ENCODE results near the gene FOSL2. TPM values are rescaled to one million over a fixed set of nuclear protein-coding genes. Genes with fewer than 3 reads are reported as not detected.

FOSL2 gene
- total and polyA plus RNA-seq, 2 experiments from 2014 or later, result 0.60 to 4.3 TPM

DNA sequence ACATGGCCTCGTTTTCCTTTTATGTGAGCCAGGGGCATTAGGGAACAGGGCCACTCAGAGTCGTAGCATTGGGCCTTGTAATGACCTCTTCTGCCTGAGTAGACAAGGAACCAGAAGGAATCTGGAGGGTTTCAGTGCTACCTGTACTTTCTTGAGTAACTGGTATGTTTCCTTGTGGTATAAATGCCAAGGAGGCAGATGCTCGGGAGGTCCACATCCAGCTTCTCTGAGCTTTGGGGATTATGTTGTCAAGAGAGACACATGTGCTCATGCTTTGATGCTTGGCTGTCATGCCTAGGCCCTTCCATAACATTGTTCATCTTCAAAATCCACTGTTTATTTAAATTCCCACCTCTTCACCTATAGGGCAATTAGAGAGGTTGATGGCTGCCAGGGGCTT, 26.3 kb downstream of the FOSL2 start:
- DNase-seq (ENCODE audit: low spot score) (no peak), ATAC-seq (no peak)
- no peaks in the 10 kb centered on the region for H3K9me3 Mint-ChIP-seq
- no peak overlapping the region for H3K27ac Mint-ChIP-seq
- no peaks in the 10 kb centered on the region for H3K36me3 ChIP-seq (ENCODE audit: insufficient read depth)
- H2AFZ ChIP-seq, result no peak overlapping the region
- no peaks in the 10 kb centered on the region for H3K79me2 ChIP-seq (replicated peaks; ENCODE audit: insufficient read depth)
- H3F3A ChIP-seq (replicated peaks; ENCODE audit: low read depth), result no peaks in the 10 kb centered on the region
- H4K20me1 ChIP-seq (replicated peaks; ENCODE audit: insufficient read depth), result no peaks in the 10 kb centered on the region
- TF ChIP-seq CREB1 (CRISPR knock-in tag; IDR thresholded peaks at IDR 0.05; ENCODE audit: low read depth), result no peak
- TF ChIP-seq EZH2phosphoT487 (IDR thresholded peaks at IDR 0.05; ENCODE audit: unreplicated experiment), result no peak
- TF ChIP-seq, protein P1, sequence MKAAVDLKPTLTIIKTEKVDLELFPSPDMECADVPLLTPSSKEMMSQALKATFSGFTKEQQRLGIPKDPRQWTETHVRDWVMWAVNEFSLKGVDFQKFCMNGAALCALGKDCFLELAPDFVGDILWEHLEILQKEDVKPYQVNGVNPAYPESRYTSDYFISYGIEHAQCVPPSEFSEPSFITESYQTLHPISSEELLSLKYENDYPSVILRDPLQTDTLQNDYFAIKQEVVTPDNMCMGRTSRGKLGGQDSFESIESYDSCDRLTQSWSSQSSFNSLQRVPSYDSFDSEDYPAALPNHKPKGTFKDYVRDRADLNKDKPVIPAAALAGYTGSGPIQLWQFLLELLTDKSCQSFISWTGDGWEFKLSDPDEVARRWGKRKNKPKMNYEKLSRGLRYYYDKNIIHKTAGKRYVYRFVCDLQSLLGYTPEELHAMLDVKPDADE (IDR thresholded peaks at IDR 0.05), result no peak
- no peak for TF ChIP-seq POLR2AphosphoS5 (IDR thresholded peaks at IDR 0.05; ENCODE audit: low read depth)
- H3K9me2 ChIP-seq (ENCODE audit: insufficient read depth), result no peaks in the 10 kb centered on the region
- 0 out of 2 replicates have a peak, but pooled peaks cover 2% of the 10 kb centered on the region for H3K4me1 ChIP-seq (ENCODE audit: insufficient read depth)
- no peak overlapping the region for H3K4me3 Mint-ChIP-seq
- H3K27me3 Mint-ChIP-seq (ENCODE audit: insufficient read depth, low read depth, poor library complexity), result peaks cover 2% of the 10 kb centered on the region
- H3K4me3 ChIP-seq, result no peak overlapping the region
- no peaks in the 10 kb centered on the region for H3K27me3 ChIP-seq (ENCODE audit: insufficient read depth)
- no peaks in the 10 kb centered on the region for H3K36me3 Mint-ChIP-seq (ENCODE audit: low read depth)
- H3K4me2 ChIP-seq, result no peak overlapping the region
- H3K27ac ChIP-seq (ENCODE audit: low read depth), result no peak overlapping the region
- peaks cover 14% of the 10 kb centered on the region for H3K4me1 Mint-ChIP-seq

DNA sequence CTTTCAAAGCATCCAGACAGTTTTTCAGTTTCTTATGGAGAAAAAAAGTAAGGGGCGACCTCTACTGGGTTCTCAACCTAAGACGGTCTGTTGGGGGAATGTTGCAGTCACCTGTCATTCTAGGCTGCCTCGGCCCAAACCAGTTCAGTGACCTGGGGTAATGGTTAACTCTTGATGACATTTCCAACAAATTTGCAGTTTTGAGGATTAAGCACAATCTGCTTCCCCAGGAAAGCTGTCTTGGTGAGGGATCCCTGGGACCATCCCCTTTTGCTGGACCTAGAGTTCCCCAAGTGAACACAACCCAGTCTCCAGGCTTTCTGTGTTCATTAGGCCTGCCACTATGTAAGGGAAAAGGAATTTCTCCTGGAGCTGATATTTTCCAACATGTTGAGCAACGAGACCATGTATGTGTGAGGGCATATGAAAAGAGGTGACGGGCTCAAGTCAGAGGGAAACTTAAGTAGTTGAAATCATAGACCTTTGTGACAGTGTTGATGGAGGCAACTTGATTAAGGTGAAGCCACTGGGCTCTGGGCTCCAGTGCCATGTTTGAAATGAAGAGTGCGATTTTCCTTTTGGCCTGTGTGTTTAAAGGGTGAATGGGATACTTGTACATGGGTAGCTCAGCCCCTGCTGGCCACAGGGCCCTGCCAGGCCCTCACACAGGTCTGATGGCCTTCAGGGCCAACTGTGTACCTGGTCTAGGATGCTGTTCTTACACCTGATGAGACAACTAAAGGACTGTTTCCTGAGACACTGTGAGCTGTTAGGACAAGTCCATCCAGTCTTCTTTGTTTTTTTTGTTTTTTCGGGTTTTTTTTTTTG, 27.0 kb downstream of the FOSL2 start:
- H3K4me3 ChIP-seq, result no peak overlapping the region
- no peaks in the 10 kb centered on the region for H3F3A ChIP-seq (replicated peaks; ENCODE audit: low read depth)
- no peaks in the 10 kb centered on the region for H3K9me3 Mint-ChIP-seq
- H3K79me2 ChIP-seq (replicated peaks; ENCODE audit: insufficient read depth), result no peaks in the 10 kb centered on the region
- no peaks in the 10 kb centered on the region for H4K20me1 ChIP-seq (replicated peaks; ENCODE audit: insufficient read depth)
- no peak overlapping the region for H3K4me3 Mint-ChIP-seq
- DNase-seq (ENCODE audit: low spot score), result peak; percentile 43
- no peak overlapping the region for H2AFZ ChIP-seq
- H3K4me2 ChIP-seq, result no peak overlapping the region
- no peak for TF ChIP-seq EZH2phosphoT487 (IDR thresholded peaks at IDR 0.05; ENCODE audit: unreplicated experiment)
- TF ChIP-seq, protein P2, sequence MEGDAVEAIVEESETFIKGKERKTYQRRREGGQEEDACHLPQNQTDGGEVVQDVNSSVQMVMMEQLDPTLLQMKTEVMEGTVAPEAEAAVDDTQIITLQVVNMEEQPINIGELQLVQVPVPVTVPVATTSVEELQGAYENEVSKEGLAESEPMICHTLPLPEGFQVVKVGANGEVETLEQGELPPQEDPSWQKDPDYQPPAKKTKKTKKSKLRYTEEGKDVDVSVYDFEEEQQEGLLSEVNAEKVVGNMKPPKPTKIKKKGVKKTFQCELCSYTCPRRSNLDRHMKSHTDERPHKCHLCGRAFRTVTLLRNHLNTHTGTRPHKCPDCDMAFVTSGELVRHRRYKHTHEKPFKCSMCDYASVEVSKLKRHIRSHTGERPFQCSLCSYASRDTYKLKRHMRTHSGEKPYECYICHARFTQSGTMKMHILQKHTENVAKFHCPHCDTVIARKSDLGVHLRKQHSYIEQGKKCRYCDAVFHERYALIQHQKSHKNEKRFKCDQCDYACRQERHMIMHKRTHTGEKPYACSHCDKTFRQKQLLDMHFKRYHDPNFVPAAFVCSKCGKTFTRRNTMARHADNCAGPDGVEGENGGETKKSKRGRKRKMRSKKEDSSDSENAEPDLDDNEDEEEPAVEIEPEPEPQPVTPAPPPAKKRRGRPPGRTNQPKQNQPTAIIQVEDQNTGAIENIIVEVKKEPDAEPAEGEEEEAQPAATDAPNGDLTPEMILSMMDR (conservative IDR thresholded peaks at IDR 0.05; ENCODE audit: low read depth in 2 of 2), result peak; percentile 31 to 45; a peak in 3 of 4 replicates
- no peaks in the 10 kb centered on the region for H3K9me2 ChIP-seq (ENCODE audit: insufficient read depth)
- H3K27ac ChIP-seq (ENCODE audit: low read depth), result no peak overlapping the region
- H3K27me3 ChIP-seq (ENCODE audit: insufficient read depth), result no peaks in the 10 kb centered on the region
- H3K36me3 Mint-ChIP-seq (ENCODE audit: low read depth), result no peaks in the 10 kb centered on the region
- peak; percentile 53 for ATAC-seq
- H3K4me1 ChIP-seq (ENCODE audit: insufficient read depth), result no peaks in the 10 kb centered on the region
- no peak overlapping the region for H3K27ac Mint-ChIP-seq
- no peaks in the 10 kb centered on the region for H3K36me3 ChIP-seq (ENCODE audit: insufficient read depth)
- peaks cover 2% of the 10 kb centered on the region for H3K27me3 Mint-ChIP-seq (ENCODE audit: insufficient read depth, low read depth, poor library complexity)
- peaks cover 9% of the 10 kb centered on the region for H3K4me1 Mint-ChIP-seq

DNA sequence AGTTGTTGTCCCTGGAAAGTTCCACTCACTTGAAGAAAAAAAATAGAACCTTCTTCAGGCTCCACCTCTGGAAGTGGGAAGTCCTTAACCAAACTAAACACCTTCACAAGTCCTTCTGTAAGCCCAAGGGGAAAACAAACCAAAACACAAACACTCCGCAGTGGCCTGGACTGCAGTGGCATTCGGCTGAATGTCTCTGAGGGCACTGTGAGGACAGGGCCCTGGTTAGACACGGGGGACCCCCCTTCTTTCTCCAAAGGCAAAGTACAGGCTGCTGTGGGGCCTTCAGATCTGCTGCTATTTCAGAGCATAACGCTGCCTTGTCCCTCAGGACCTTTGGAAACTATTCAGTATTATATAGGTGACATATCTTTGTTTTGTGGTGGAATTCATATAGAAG, 28.1 kb downstream of the FOSL2 start:
- no peaks in the 10 kb centered on the region for H3K9me3 Mint-ChIP-seq
- H3K4me2 ChIP-seq, result no peak overlapping the region
- no peak overlapping the region for H3K4me3 ChIP-seq
- DNase-seq (ENCODE audit: low spot score) (no peak), ATAC-seq (no peak)
- no peaks in the 10 kb centered on the region for H3K27me3 ChIP-seq (ENCODE audit: insufficient read depth)
- no peak overlapping the region for H3K4me3 Mint-ChIP-seq
- H3K79me2 ChIP-seq (replicated peaks; ENCODE audit: insufficient read depth), result no peaks in the 10 kb centered on the region
- H3K27ac ChIP-seq (ENCODE audit: low read depth), result no peak overlapping the region
- no peaks in the 10 kb centered on the region for H4K20me1 ChIP-seq (replicated peaks; ENCODE audit: insufficient read depth)
- peaks cover 3% of the 10 kb centered on the region for H3K27me3 Mint-ChIP-seq (ENCODE audit: insufficient read depth, low read depth, poor library complexity)
- no peaks in the 10 kb centered on the region for H3K4me1 ChIP-seq (ENCODE audit: insufficient read depth)
- H3K36me3 Mint-ChIP-seq (ENCODE audit: low read depth), result no peaks in the 10 kb centered on the region
- H3K4me1 Mint-ChIP-seq, result no peaks in the 10 kb centered on the region; the same call in 2 of the 3 replicates
- H3K27ac Mint-ChIP-seq, result no peak overlapping the region
- H3F3A ChIP-seq (replicated peaks; ENCODE audit: low read depth), result no peaks in the 10 kb centered on the region
- no peak overlapping the region for H2AFZ ChIP-seq
- no peaks in the 10 kb centered on the region for H3K36me3 ChIP-seq (ENCODE audit: insufficient read depth)
- no peaks in the 10 kb centered on the region for H3K9me2 ChIP-seq (ENCODE audit: insufficient read depth)
- TF ChIP-seq, protein P3, sequence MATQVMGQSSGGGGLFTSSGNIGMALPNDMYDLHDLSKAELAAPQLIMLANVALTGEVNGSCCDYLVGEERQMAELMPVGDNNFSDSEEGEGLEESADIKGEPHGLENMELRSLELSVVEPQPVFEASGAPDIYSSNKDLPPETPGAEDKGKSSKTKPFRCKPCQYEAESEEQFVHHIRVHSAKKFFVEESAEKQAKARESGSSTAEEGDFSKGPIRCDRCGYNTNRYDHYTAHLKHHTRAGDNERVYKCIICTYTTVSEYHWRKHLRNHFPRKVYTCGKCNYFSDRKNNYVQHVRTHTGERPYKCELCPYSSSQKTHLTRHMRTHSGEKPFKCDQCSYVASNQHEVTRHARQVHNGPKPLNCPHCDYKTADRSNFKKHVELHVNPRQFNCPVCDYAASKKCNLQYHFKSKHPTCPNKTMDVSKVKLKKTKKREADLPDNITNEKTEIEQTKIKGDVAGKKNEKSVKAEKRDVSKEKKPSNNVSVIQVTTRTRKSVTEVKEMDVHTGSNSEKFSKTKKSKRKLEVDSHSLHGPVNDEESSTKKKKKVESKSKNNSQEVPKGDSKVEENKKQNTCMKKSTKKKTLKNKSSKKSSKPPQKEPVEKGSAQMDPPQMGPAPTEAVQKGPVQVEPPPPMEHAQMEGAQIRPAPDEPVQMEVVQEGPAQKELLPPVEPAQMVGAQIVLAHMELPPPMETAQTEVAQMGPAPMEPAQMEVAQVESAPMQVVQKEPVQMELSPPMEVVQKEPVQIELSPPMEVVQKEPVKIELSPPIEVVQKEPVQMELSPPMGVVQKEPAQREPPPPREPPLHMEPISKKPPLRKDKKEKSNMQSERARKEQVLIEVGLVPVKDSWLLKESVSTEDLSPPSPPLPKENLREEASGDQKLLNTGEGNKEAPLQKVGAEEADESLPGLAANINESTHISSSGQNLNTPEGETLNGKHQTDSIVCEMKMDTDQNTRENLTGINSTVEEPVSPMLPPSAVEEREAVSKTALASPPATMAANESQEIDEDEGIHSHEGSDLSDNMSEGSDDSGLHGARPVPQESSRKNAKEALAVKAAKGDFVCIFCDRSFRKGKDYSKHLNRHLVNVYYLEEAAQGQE (IDR thresholded peaks at IDR 0.05; ENCODE audit: unreplicated experiment), result no peak
- TF ChIP-seq ZNF331 (CRISPR knock-in tag; IDR thresholded peaks at IDR 0.05; ENCODE audit: low read depth), result no peak
